HUES6 (cell line): ENCODE data around the gene FASN.

ENCODE experiments used
- H3K27ac ChIP-seq: 2 replicates; pipeline ENCODE4 v1.7.0; 2013; ENCODE audit warnings: low read depth, mild to moderate bottlenecking, low read length, inconsistent platforms
- H3K27me3 ChIP-seq: 2 replicates; pipeline ENCODE4 v1.6.1; 2013; ENCODE audit warnings: low read length; ENCODE audit not compliant: control insufficient read depth, insufficient read depth
- H3K36me3 ChIP-seq: 2 replicates; pipeline ENCODE4 v1.6.1; 2013; ENCODE audit warnings: low read length; ENCODE audit not compliant: control insufficient read depth, insufficient read depth
- H3K4me1 ChIP-seq: 2 replicates; pipeline ENCODE4 v1.6.1; 2013; ENCODE audit warnings: low read length; ENCODE audit not compliant: control insufficient read depth, insufficient read depth
- H3K4me3 ChIP-seq: 2 replicates; pipeline ENCODE4 v1.5.1; 2013; ENCODE audit warnings: low read depth, low read length
- H3K9ac ChIP-seq: one replicate; pipeline ENCODE4 v1.6.1; 2013; ENCODE audit warnings: mild to moderate bottlenecking, low read length
- H3K9me3 ChIP-seq: 2 replicates; pipeline ENCODE4 v1.6.1; 2013; ENCODE audit warnings: low read depth, low read length; ENCODE audit not compliant: control insufficient read depth, insufficient read depth

FASN gene

GRCh38 chr17:82127704-82128103 lies 29.7 kb upstream of the FASN start:
- Histone ChIP-seq H3K4me1 (no peaks in the 10 kb centered on the region), H3K27me3 (no peaks in the 10 kb centered on the region), H3K9me3 (no peaks in the 10 kb centered on the region), H3K4me3 (no peak overlapping the region), H3K9ac (no peak overlapping the region), H3K27ac (no peak overlapping the region), H3K36me3 (peaks cover 11% of the 10 kb centered on the region; the same call in 1 of the 2 replicates)

DNA sequence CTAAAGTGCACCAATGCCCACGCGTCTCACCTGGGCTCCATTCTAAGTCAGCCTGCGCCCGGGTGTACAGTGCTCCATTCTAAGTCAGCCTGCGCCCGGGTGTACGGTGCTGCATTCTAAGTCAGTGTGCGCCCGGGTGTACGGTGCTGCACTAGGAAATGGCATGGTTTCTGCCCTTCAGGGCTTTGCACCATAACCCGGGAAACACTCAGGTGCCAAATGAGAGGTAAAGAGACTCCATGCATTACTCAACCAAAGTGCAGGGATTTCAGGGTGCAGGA lies 29.2 kb upstream of the FASN start:
- Histone ChIP-seq H3K27me3 (no peaks in the 10 kb centered on the region), H3K9ac (no peak overlapping the region), H3K36me3 (peaks cover 11% of the 10 kb centered on the region; the same call in 1 of the 2 replicates), H3K4me1 (no peaks in the 10 kb centered on the region), H3K9me3 (no peaks in the 10 kb centered on the region), H3K4me3 (no peak overlapping the region), H3K27ac (no peak overlapping the region)

GRCh38 chr17:82126556-82127314 lies 28.7 kb upstream of the FASN start:
- H3K9ac ChIP-seq, result no peak overlapping the region
- H3K36me3 ChIP-seq, result peaks cover 11% of the 10 kb centered on the region; the same call in 1 of the 2 replicates
- no peaks in the 10 kb centered on the region; the same call in 1 of the 2 replicates for H3K4me1 ChIP-seq
- no peaks in the 10 kb centered on the region for H3K27me3 ChIP-seq
- H3K27ac ChIP-seq, result no peak overlapping the region
- H3K9me3 ChIP-seq, result no peaks in the 10 kb centered on the region
- H3K4me3 ChIP-seq, result no peak overlapping the region

DNA sequence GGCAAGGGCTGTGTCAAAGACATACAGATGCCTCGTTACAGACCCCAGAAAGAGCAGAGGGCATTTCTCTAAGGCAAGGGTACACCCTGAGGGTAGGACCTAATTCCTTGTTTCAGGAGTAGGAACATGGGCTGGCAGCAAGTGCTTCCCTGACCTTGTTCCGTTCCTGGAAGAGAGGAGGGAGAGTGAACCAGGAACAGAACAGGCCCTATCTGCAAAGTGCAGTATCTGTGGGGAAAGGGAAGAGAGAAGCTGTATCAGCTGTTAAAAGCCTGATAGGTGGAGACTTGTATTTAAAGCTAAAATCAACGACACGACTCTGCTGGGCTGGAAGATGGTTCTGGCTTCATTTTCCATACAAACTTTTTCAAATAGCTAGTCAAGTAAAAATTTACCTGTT lies 26.1 kb upstream of the FASN start:
- H3K9me3 ChIP-seq, result no peaks in the 10 kb centered on the region
- no peaks in the 10 kb centered on the region for H3K27me3 ChIP-seq
- no peak overlapping the region for H3K4me3 ChIP-seq
- H3K9ac ChIP-seq, result no peak overlapping the region
- H3K4me1 ChIP-seq, result peaks cover 3% of the 10 kb centered on the region; the same call in 1 of the 2 replicates
- peaks cover 11% of the 10 kb centered on the region; the same call in 1 of the 2 replicates for H3K36me3 ChIP-seq
- H3K27ac ChIP-seq, result no peak overlapping the region

GRCh38 chr17:82121660-82122629 lies 23.9 kb upstream of the FASN start:
- no peaks in the 10 kb centered on the region for H3K9me3 ChIP-seq
- no peak overlapping the region for H3K9ac ChIP-seq
- peaks cover 10% of the 10 kb centered on the region; the same call in 1 of the 2 replicates for H3K4me1 ChIP-seq
- H3K27ac ChIP-seq, result no peak overlapping the region
- H3K4me3 ChIP-seq, result no peak overlapping the region
- H3K36me3 ChIP-seq, result peaks cover 6% of the 10 kb centered on the region; the same call in 1 of the 2 replicates
- no peaks in the 10 kb centered on the region for H3K27me3 ChIP-seq

DNA sequence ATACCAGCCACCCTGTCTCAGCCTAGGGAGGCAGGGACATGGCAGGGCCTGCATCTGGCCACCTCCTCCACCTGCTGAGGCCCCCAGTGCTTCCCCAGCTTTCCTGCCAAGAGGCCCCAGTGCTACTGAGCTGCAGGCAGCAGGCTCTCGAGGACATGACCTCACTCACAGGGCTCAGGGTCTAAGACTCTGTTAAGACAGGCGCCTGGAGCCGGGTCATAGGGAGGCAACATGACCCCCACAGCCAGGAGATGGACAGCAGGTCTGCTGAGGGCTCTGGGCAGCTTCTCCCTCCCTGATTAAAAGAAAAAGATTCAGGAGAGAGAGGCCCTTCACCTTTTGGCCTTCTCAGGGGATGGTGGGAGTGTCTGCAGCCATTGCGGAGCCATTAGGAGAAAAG lies 23.2 kb upstream of the FASN start:
- Histone ChIP-seq H3K36me3 (0 out of 2 replicates have a peak, but pooled peaks cover 3% of the 10 kb centered on the region), H3K27me3 (no peaks in the 10 kb centered on the region), H3K4me3 (no peak overlapping the region), H3K4me1 (peaks cover 15% of the 10 kb centered on the region; the same call in 1 of the 2 replicates), H3K9ac (no peak overlapping the region), H3K9me3 (no peaks in the 10 kb centered on the region), H3K27ac (no peak overlapping the region)

- H3K4me3 ChIP-seq, result no peak overlapping the region
- no peaks in the 10 kb centered on the region for H3K27me3 ChIP-seq
- no peaks in the 10 kb centered on the region for H3K9me3 ChIP-seq
- no peak overlapping the region for H3K27ac ChIP-seq
- peaks cover 15% of the 10 kb centered on the region; the same call in 1 of the 2 replicates for H3K4me1 ChIP-seq
- 0 out of 2 replicates have a peak, but pooled peaks cover 3% of the 10 kb centered on the region for H3K36me3 ChIP-seq
- H3K9ac ChIP-seq, result no peak overlapping the region
Measured at GRCh38 chr17:82120148-82120547, 22.1 kb upstream of the FASN start.

DNA sequence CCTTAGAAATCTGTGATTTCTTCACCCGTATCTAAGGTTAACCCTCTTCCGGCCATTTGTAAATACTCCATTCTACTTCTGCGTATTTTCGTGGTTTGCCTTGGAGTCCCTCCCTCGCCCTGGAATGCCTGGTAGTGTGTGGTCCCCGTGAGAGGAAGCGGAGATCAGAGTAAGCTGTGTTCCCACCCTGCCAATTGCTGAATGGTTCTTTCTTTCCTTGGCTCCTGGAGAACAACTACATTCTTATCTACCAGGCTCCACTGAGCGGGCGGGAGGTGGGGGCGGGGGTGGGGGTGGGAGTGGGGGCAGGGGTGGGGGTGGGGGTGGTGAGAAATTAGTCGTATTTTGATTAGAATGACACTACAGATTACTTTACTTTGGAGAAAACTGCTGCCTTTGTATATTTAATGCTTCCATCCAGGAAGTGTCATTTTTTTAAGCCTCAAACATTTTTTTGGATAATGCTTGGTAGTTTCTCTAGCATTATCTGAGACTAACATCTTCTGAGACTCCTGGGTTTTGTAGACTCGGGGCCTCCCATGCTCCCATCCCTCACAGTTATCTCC lies 20.9 kb upstream of the FASN start:
- Histone ChIP-seq H3K4me1 (peaks cover 15% of the 10 kb centered on the region; the same call in 1 of the 2 replicates), H3K36me3 (peaks cover under 1% of the 10 kb centered on the region; the same call in 1 of the 2 replicates), H3K9ac (no peak overlapping the region), H3K9me3 (no peaks in the 10 kb centered on the region), H3K27ac (no peak overlapping the region), H3K4me3 (no peak overlapping the region), H3K27me3 (no peaks in the 10 kb centered on the region)

GRCh38 chr17:82118168-82118814 lies 20.3 kb upstream of the FASN start:
- no peak overlapping the region for H3K9ac ChIP-seq
- no peak overlapping the region for H3K4me3 ChIP-seq
- peaks cover 15% of the 10 kb centered on the region; the same call in 1 of the 2 replicates for H3K4me1 ChIP-seq
- no peaks in the 10 kb centered on the region for H3K27me3 ChIP-seq
- peaks cover 7% of the 10 kb centered on the region; the same call in 1 of the 2 replicates for H3K36me3 ChIP-seq
- H3K9me3 ChIP-seq, result no peaks in the 10 kb centered on the region
- no peak overlapping the region for H3K27ac ChIP-seq
